HepG2 (cell line): ENCODE results near the gene IFT52. TPM values are rescaled to one million over a fixed set of nuclear protein-coding genes. Genes with fewer than 3 reads are reported as not detected.

ENCODE experiments used
- ATAC-seq: fragments of 200-7000 bp; cut with Tn5 transposase; 3 replicates; pipeline ENCODE4 v1.9.1; 2020; ENCODE audit warnings: mild to moderate bottlenecking, moderate library complexity
- BruUV-seq: library from RNA; stranded (reverse); fragments of 400-500 nt; replicated peaks from 2 replicates; lab custom pipeline; 2021; lab: Mats Ljungman, UMichigan
- CTCF ChIA-PET: fragments of 300-600 bp; formaldehyde crosslinking; extraction: SDS; loops from one replicate; lab custom pipeline; 2021; ENCODE audit warnings: low total read pairs, inconsistent platforms, low intra/inter-chr PET ratio; lab: Yijun Ruan, JAX
- POLR2A ChIA-PET: fragments of 350-600 bp; sonication (Branson Sonifier 250); formaldehyde crosslinking; loops from one replicate; lab custom pipeline; 2020; ENCODE audit warnings: antibody characterized with exemption, inconsistent platforms; lab: Yijun Ruan, JAX
- DNase-seq: peaks from one replicate; pipeline ENCODE4 v3.0.0-alpha.2; 2015; ENCODE audit warnings: low spot score
- FAIRE-seq: peaks from 3 replicates; lab custom pipeline; 2011; peaks lifted over from hg19 to GRCh38; lab: Jason Lieb, UNC
- H2AFZ ChIP-seq: one replicate; pipeline ENCODE4 v1.6.1; 2011; ENCODE audit warnings: low read length, inconsistent platforms
- H3K27ac ChIP-seq: fragments of 300-600 bp; 3 replicates; pipeline ENCODE4 v1.8.0; 2011; ENCODE audit warnings: mixed run types, mild to moderate bottlenecking, mixed read lengths, low read length, inconsistent platforms; ENCODE audit not compliant: insufficient read depth; ENCODE audit errors: extremely low read length
- H3K27me3 ChIP-seq, 2 experiments: fragments of 200-600 bp in 1 of 2; 2 replicates in 1 of 2; 3 replicates in 1 of 2; pipeline versions ENCODE4 v1.6.0 to v1.8.0; 2011; ENCODE audit warnings: low read length in 2 of 2, mild to moderate bottlenecking in 2 of 2, moderate library complexity in 2 of 2, inconsistent platforms in 1 of 2; ENCODE audit not compliant: insufficient read depth in 2 of 2, control insufficient read depth in 1 of 2
- H3K36me3 ChIP-seq, 2 experiments: fragments of 200-600 bp in 1 of 2; replicated peaks in 1 of 2; 2 replicates in 1 of 2; 3 replicates in 1 of 2; pipeline versions ENCODE4 v1.5.1 to v1.8.0; 2011; ENCODE audit warnings: low read length in 2 of 2, inconsistent platforms in 1 of 2; ENCODE audit not compliant: insufficient read depth in 2 of 2, control insufficient read depth in 1 of 2
- H3K4me1 ChIP-seq: 2 replicates; pipeline ENCODE4 v1.5.1; 2012; ENCODE audit warnings: low read length, inconsistent platforms; ENCODE audit not compliant: insufficient read depth
- H3K4me2 ChIP-seq: 2 replicates; pipeline ENCODE4 v1.6.0; 2011; ENCODE audit warnings: low read depth, low read length, inconsistent platforms
- H3K4me3 ChIP-seq, 3 experiments: fragments of 200-600 bp in 1 of 3; sonication (generic), shearing (Covaris generic) in 1 of 3; replicated peaks in 1 of 3; 2 replicates each; pipeline ENCODE4 v1.5.1; 2011 to 2016; ENCODE audit warnings: low read length in 3 of 3, inconsistent platforms in 2 of 3, low read depth in 2 of 3, mild to moderate bottlenecking in 2 of 3, control low read depth in 1 of 3, mixed read lengths in 1 of 3; ENCODE audit not compliant: insufficient read depth in 1 of 3
- H3K79me2 ChIP-seq: one replicate; pipeline ENCODE4 v1.6.1; 2011; ENCODE audit warnings: low read length, inconsistent platforms; ENCODE audit not compliant: insufficient read depth
- H3K9ac ChIP-seq: 2 replicates; pipeline ENCODE4 v1.6.0; 2011; ENCODE audit warnings: mild to moderate bottlenecking, low read depth, low read length, inconsistent platforms; ENCODE audit not compliant: insufficient read depth
- H3K9me3 ChIP-seq: 2 replicates; pipeline ENCODE4 v1.5.1; 2012; ENCODE audit warnings: mild to moderate bottlenecking, low read length
- H4K20me1 ChIP-seq: 2 replicates; pipeline ENCODE4 v1.6.0; 2011; ENCODE audit warnings: inconsistent platforms, mild to moderate bottlenecking, low read length, moderate library complexity; ENCODE audit not compliant: insufficient read depth
- AGO1 ChIP-seq: fragments of 200-400 bp; formaldehyde crosslinking; IDR thresholded peaks from 2 replicates; pipeline ENCODE4 v1.6.1; 2017; ENCODE audit warnings: mild to moderate bottlenecking, low read depth, low read length, moderate library complexity; ENCODE audit not compliant: poor library complexity, severe bottlenecking
- ARID3A ChIP-seq: IDR thresholded peaks from 2 replicates; pipeline ENCODE4 v1.6.1; 2012; ENCODE audit warnings: low read depth, low read length, improper control_type of control experiment
- HNRNPK ChIP-seq: fragments of 200-400 bp; formaldehyde crosslinking; IDR thresholded peaks from 2 replicates; pipeline ENCODE4 v1.6.1; 2018; ENCODE audit warnings: low read length, low read depth, moderate library complexity, mild to moderate bottlenecking; ENCODE audit not compliant: poor library complexity, severe bottlenecking
- NCOR1 ChIP-seq: fragments of 200-600 bp; sonication (generic); IDR thresholded peaks from 2 replicates; pipeline ENCODE4 v1.7.0; 2017; ENCODE audit warnings: antibody characterized with exemption, low read length, borderline replicate concordance
- NFKB2 ChIP-seq: sonication (generic); formaldehyde crosslinking; IDR thresholded peaks from 2 replicates; pipeline ENCODE4 v1.4.0; 2020; ENCODE audit warnings: missing genetic modification reagents, borderline replicate concordance
- NFKBIZ ChIP-seq: IDR thresholded peaks from 2 replicates; pipeline ENCODE4 v1.6.1; 2018; ENCODE audit warnings: missing genetic modification reagents, missing compliant biosample characterization
- PAWR ChIP-seq: sonication (generic); formaldehyde crosslinking; IDR thresholded peaks from 2 replicates; pipeline ENCODE4 v1.4.0; 2020; ENCODE audit warnings: missing genetic modification reagents, mild to moderate bottlenecking, borderline replicate concordance
- PHF20 ChIP-seq: sonication (generic); formaldehyde crosslinking; IDR thresholded peaks from 2 replicates; pipeline ENCODE4 v1.5.0; 2020; ENCODE audit warnings: mild to moderate bottlenecking, missing genetic modification reagents
- REL ChIP-seq: sonication (generic); formaldehyde crosslinking; conservative IDR thresholded peaks from 2 replicates; pipeline ENCODE4 v1.8.0; 2022; ENCODE audit warnings: mild to moderate bottlenecking, missing genetic modification reagents, moderate library complexity
- TCF7L2 ChIP-seq: IDR thresholded peaks from 2 replicates; pipeline ENCODE4 v1.6.1; 2011; ENCODE audit warnings: mild to moderate bottlenecking, low read depth, low read length, moderate library complexity
- ZNF713 ChIP-seq: sonication (generic); formaldehyde crosslinking; IDR thresholded peaks from 2 replicates; pipeline ENCODE4 v1.4.0; 2020; ENCODE audit warnings: mild to moderate bottlenecking, missing genetic modification reagents
- ZNF839 ChIP-seq: sonication (generic); formaldehyde crosslinking; IDR thresholded peaks from 2 replicates; pipeline ENCODE4 v1.4.0; 2020; ENCODE audit warnings: missing genetic modification reagents, mild to moderate bottlenecking, borderline replicate concordance
- WGBS: methylation state at CpG from one replicate; pipeline ENCODE4 v1.1.6; 2017; ENCODE audit warnings: low lambda C conversion rate; 5-methylcytosine and 5-hydroxymethylcytosine counted together
- in situ Hi-C: cut with HindIII; loops from 2 replicates; pipeline ENCODE4 v1.10.0; 2017; ENCODE audit warnings: low pct_unique_long_range_greater_than_20kb; ENCODE audit not compliant: extremely low pct_ligation_motif_present
- intact Hi-C: fragments of 100-400 bp; cut with micrococcal nuclease; formaldehyde crosslinking; loops from one replicate; pipeline ENCODE4 v1.10.0; 2022; ENCODE audit not compliant: unreplicated experiment
- polyA plus RNA-seq, 8 experiments: library from polyadenylated mRNA; depleted of rRNA in 3 of 8; stranded (reverse) in 7 of 8; unstranded in 1 of 8; fragments of >200 nt; fragmentation: Illumina TruSeq in 4 of 8; extraction: Trizol in 4 of 8; gene quantifications; 2 replicates each; pipeline versions ENCODE4 v1.2.1 to v1.2.3, GENCODE V29; 2011 to 2016; ENCODE audit warnings: low read depth in 4 of 8, missing spikeins in 1 of 8, mixed read lengths in 1 of 8; ENCODE audit not compliant: insufficient read depth in 1 of 8
- total RNA-seq, 5 experiments: library from RNA; depleted of rRNA; stranded (reverse); fragments of >200 nt; fragmentation: Illumina TruSeq; extraction: Trizol; gene quantifications; 2 replicates each; pipeline ENCODE4 v1.2.3, GENCODE V29; 2016; ENCODE audit warnings: low read depth in 1 of 5
- TF ChIP-seq, protein P1 (sequence below): sonication (generic); formaldehyde crosslinking; IDR thresholded peaks from 2 replicates; pipeline ENCODE4 v1.5.1; 2020; ENCODE audit warnings: mild to moderate bottlenecking, missing genetic modification reagents, moderate library complexity

The IFT52 gene
- total and polyA plus RNA-seq, 2 of the 13 experiments (the other 11 are each of a cell fraction or from before 2014, with no cell fraction given) = 48.0 to 64.0 TPM

DNA sequence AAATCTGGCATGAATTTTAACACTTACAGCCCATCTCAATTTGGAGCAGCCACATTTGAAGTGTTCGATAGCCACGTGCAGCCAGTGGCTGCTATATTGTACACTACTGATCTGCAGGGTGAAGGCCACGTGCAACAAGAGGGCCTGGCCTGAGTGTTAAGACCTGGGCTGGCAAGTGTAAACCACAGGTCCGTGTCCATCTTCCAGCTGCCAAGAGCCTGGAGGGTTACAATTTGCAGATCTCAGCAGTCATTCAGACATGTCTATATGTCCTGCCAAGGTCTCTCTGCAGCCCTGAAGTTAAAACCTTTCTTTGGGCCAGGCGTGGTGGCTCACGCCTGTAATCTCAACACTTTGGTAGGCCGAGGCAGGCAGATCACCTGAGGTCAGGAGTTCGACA is 17.8 kb upstream of the IFT52 start:
- BruUV-seq = no TSS peak
- H3K4me3 ChIP-seq = no peak overlapping the region
- no peaks in the 10 kb centered on the region for H3K27me3 ChIP-seq
- intact Hi-C loops = no loop called here
- no peak for DNase-seq
- H3K4me2 ChIP-seq = no peak overlapping the region
- POLR2A ChIA-PET = interaction anchor here (1.0 to 9.7 kb wide), 2 partner anchors 8 to 14 kb away, joined by 4 to 109 read pairs; partner anchors contain the start of gene SGK2
- no peak overlapping the region for H3K9ac ChIP-seq
- H3K79me2 ChIP-seq = no peaks in the 10 kb centered on the region
- WGBS = 98% methylated on average over 8 of the region's 8 CpGs
- H3K36me3 ChIP-seq = peaks cover 0 to 21% of the 10 kb centered on the region in 2 experiments; a peak in 3 of 5 replicates
- H3K27ac ChIP-seq = no peak overlapping the region
- H3K4me1 ChIP-seq = peaks cover 18% of the 10 kb centered on the region
- in situ Hi-C loops = no loop called here
- FAIRE-seq = no peak
- no peak overlapping the region for H2AFZ ChIP-seq
- CTCF ChIA-PET = no interaction called here
- TF ChIP-seq TCF7L2 (no peak), ZNF839 (CRISPR knock-in tag) (0 out of 2 replicates have a peak, but pooled peaks have one; percentile 18)
- no peaks in the 10 kb centered on the region for H4K20me1 ChIP-seq
- no peaks in the 10 kb centered on the region for H3K9me3 ChIP-seq
- no peak for ATAC-seq

DNA sequence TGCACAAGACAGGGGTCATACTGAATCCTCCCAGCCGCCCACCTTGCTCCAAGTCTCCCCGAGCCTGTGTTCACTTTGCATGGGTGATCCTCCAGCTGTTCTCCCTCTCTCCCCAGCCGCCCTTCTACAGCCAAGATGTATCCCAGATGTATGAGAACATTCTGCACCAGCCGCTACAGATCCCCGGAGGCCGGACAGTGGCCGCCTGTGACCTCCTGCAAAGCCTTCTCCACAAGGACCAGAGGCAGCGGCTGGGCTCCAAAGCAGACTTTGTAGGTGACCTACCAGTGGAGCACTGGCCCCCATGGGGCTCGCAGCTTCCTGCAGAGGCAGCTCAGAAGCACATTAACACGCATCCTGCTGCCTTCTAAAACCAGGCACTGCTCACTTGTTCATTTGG is 14.6 kb upstream of the IFT52 start:
- ChIA-PET POLR2A (interaction anchor here (9.7 kb wide), 1 partner anchor 18 kb away, joined by 109 read pairs; the partner anchor contains the start of gene SGK2), CTCF (no interaction called here)
- H3K4me3 ChIP-seq = no peak overlapping the region
- no peak overlapping the region for H3K27ac ChIP-seq
- H3K79me2 ChIP-seq = no peaks in the 10 kb centered on the region
- in situ Hi-C loops = no loop called here
- no peak overlapping the region for H3K4me2 ChIP-seq
- 85% methylated on average over 10 of the region's 10 CpGs for WGBS
- intact Hi-C loops = no loop called here
- H3K27me3 ChIP-seq = no peaks in the 10 kb centered on the region
- no peak for TF ChIP-seq PHF20 (CRISPR knock-in tag)
- no peak for TF ChIP-seq HNRNPK
- TF ChIP-seq NCOR1 = no peak
- TF ChIP-seq, protein P1, sequence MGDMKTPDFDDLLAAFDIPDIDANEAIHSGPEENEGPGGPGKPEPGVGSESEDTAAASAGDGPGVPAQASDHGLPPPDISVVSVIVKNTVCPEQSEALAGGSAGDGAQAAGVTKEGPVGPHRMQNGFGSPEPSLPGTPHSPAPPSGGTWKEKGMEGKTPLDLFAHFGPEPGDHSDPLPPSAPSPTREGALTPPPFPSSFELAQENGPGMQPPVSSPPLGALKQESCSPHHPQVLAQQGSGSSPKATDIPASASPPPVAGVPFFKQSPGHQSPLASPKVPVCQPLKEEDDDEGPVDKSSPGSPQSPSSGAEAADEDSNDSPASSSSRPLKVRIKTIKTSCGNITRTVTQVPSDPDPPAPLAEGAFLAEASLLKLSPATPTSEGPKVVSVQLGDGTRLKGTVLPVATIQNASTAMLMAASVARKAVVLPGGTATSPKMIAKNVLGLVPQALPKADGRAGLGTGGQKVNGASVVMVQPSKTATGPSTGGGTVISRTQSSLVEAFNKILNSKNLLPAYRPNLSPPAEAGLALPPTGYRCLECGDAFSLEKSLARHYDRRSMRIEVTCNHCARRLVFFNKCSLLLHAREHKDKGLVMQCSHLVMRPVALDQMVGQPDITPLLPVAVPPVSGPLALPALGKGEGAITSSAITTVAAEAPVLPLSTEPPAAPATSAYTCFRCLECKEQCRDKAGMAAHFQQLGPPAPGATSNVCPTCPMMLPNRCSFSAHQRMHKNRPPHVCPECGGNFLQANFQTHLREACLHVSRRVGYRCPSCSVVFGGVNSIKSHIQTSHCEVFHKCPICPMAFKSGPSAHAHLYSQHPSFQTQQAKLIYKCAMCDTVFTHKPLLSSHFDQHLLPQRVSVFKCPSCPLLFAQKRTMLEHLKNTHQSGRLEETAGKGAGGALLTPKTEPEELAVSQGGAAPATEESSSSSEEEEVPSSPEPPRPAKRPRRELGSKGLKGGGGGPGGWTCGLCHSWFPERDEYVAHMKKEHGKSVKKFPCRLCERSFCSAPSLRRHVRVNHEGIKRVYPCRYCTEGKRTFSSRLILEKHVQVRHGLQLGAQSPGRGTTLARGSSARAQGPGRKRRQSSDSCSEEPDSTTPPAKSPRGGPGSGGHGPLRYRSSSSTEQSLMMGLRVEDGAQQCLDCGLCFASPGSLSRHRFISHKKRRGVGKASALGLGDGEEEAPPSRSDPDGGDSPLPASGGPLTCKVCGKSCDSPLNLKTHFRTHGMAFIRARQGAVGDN (CRISPR knock-in tag) = no peak
- TF ChIP-seq REL = no peak
- TF ChIP-seq ARID3A = no peak
- no peak for TF ChIP-seq ZNF713 (CRISPR knock-in tag)
- no peak for TF ChIP-seq NFKB2 (CRISPR knock-in tag)
- no peak for TF ChIP-seq NFKBIZ (CRISPR knock-in tag)
- TF ChIP-seq PAWR = no peak
- no peak for TF ChIP-seq AGO1
- H3K36me3 ChIP-seq = 0 out of 5 replicates have a peak, but pooled peaks cover 0 to 13% of the 10 kb centered on the region in 2 experiments
- BruUV-seq = no TSS peak
- H3K9ac ChIP-seq = no peak overlapping the region
- no peaks in the 10 kb centered on the region for H3K9me3 ChIP-seq
- peaks cover 25% of the 10 kb centered on the region for H3K4me1 ChIP-seq
- no peaks in the 10 kb centered on the region for H4K20me1 ChIP-seq
- no peak for DNase-seq
- FAIRE-seq = no peak
- H2AFZ ChIP-seq = no peak overlapping the region
- no peak for ATAC-seq
